Upper lobe of right lung (tissue), 1 donor: ENCODE data around the gene CASKIN2. TPM values are rescaled to one million over a fixed set of nuclear protein-coding genes. Genes with fewer than 3 reads are reported as not detected.

Source experiments
- ATAC-seq: fragments of 200-7000 bp; cut with Tn5 transposase; one replicate; pipeline ENCODE4 v1.9.1; 2020; ENCODE audit warnings: mild to moderate bottlenecking, moderate library complexity
- DNase-seq: peaks from one replicate; pipeline ENCODE4 v3.0.0-alpha.2; 2020
- H3K27ac ChIP-seq: fragments of 200-600 bp; one replicate; pipeline ENCODE4 v1.8.0; 2022
- H3K27me3 ChIP-seq: fragments of 200-600 bp; one replicate; pipeline ENCODE4 v1.8.0; 2022; ENCODE audit warnings: mild to moderate bottlenecking
- H3K36me3 ChIP-seq: fragments of 200-600 bp; one replicate; pipeline ENCODE4 v1.8.0; 2022
- H3K4me1 ChIP-seq: fragments of 200-600 bp; one replicate; pipeline ENCODE4 v1.8.0; 2022
- H3K4me3 ChIP-seq: fragments of 200-600 bp; one replicate; pipeline ENCODE4 v1.8.0; 2022; ENCODE audit warnings: mild to moderate bottlenecking
- H3K9me3 ChIP-seq: fragments of 200-600 bp; one replicate; pipeline ENCODE4 v1.8.0; 2022
- intact Hi-C: fragments of 100-400 bp; cut with DNase I; formaldehyde crosslinking; loops from one replicate; pipeline ENCODE4 v1.11.0; 2022
- total RNA-seq: library from RNA; stranded (reverse); fragmentation: NEBNext Ultra II Directional; extraction: Animal tissue kit (Norgen Biotek cat#: 25700); gene quantifications from one replicate; pipeline ENCODE4 v1.2.1, GENCODE V29; 2021
- TF ChIP-seq, protein P1 (sequence below): fragments of 200-600 bp; IDR thresholded peaks from one replicate; pipeline ENCODE4 v1.8.0; 2022; ENCODE audit warnings: antibody characterized with exemption
- donor health status: DM: no; HTN: yes; CAD: no; lungs with severe emphysema.

CASKIN2 gene
- total RNA-seq, 1 donor from 2014 or later = 101 TPM

DNA sequence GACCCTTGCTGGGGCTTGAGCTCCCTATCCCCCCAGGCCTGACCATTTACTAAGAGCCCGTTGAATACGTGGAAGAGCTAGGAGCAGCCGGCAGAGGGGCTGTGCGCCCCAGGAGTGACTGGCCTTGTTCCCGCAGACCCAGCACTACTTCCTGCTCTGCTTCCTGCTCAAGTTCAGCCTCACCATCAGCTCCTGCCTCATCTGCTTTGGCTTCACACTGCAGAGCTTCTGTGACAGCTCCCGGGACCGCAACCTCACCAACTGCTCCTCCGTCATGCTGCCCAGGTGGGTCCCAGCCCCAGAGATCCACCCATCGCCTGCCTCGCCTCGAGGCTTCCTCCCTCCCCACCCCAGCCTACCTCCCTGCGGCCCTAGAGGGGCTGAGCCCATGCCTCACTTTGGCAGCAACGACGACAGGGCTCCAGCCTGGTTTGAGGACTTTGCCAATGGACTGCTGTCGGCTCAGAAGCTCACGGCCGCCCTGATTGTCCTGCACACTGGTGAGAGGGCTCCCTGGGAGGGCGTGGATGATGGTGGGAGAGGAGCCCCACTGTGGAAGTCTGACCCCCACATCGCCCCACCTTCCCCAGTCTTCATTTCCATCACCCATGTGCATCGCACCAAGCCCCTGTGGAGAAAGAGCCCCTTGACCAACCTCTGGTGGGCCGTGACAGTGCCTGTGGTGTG, 17.2 kb downstream of the CASKIN2 start:
- ATAC-seq (no peak), DNase-seq (no peak)
- Histone ChIP-seq H3K9me3 (no peaks in the 10 kb centered on the region), H3K4me1 (no peaks in the 10 kb centered on the region), H3K36me3 (peaks cover 48% of the 10 kb centered on the region), H3K4me3 (no peak overlapping the region), H3K27ac (no peak overlapping the region), H3K27me3 (no peaks in the 10 kb centered on the region)
- intact Hi-C loops = no loop called here
- TF ChIP-seq, protein P1, sequence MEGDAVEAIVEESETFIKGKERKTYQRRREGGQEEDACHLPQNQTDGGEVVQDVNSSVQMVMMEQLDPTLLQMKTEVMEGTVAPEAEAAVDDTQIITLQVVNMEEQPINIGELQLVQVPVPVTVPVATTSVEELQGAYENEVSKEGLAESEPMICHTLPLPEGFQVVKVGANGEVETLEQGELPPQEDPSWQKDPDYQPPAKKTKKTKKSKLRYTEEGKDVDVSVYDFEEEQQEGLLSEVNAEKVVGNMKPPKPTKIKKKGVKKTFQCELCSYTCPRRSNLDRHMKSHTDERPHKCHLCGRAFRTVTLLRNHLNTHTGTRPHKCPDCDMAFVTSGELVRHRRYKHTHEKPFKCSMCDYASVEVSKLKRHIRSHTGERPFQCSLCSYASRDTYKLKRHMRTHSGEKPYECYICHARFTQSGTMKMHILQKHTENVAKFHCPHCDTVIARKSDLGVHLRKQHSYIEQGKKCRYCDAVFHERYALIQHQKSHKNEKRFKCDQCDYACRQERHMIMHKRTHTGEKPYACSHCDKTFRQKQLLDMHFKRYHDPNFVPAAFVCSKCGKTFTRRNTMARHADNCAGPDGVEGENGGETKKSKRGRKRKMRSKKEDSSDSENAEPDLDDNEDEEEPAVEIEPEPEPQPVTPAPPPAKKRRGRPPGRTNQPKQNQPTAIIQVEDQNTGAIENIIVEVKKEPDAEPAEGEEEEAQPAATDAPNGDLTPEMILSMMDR = no peak

DNA sequence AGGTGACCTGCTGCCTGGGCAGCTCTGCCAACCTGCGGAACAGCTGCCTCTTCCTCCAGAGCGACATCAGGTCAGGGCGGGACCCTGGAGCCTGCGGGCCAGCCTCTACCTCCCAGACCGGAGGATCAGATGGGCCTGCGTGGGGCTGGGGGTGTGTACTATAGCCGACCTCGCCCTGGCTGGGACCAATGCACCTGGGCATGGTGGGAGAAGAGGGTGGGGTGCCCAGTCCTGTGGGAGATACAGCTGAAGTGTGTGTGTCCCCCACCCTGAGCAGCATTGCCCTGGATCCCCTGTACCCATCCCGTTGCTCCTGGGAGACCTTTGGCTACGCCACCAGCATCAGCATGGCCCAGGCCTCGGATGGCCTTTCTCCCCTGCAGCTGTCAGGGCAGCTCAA, 19.3 kb downstream of the CASKIN2 start:
- Histone ChIP-seq H3K4me3 (no peak overlapping the region), H3K9me3 (no peaks in the 10 kb centered on the region), H3K4me1 (peaks cover under 1% of the 10 kb centered on the region), H3K27me3 (no peaks in the 10 kb centered on the region), H3K27ac (no peak overlapping the region), H3K36me3 (peaks cover 70% of the 10 kb centered on the region)
- intact Hi-C loops = no loop called here
- DNase-seq (no peak), ATAC-seq (no peak)
- TF ChIP-seq, protein P1 = no peak

DNA sequence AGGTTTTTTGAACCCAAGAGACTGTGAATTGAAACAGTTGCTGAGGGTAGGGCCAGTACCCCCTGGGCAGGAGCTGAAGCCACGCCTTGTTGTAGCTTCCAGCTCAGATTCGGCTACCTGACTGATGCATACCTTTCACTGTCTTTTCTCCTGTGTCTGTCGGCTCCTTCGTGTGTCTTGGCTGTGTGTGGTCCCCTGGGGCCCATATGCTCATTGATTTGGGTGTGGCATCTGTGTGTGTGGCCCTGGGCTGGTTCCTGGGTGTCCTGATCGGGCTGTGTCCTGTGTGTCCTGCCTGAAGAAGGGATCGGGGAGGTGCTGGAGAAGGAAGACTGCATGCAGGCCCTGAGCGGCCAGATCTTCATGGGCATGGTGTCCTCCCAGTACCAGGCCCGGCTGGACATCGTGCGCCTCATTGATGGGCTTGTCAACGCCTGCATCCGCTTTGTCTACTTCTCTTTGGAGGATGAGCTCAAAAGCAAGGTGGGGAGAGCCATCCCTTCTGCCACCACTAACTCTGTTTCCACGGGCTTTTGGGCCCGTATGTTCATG, 20.9 kb downstream of the CASKIN2 start:
- no peaks in the 10 kb centered on the region for H3K9me3 ChIP-seq
- no peak overlapping the region for H3K27ac ChIP-seq
- TF ChIP-seq, protein P1 = no peak
- ATAC-seq (no peak), DNase-seq (no peak)
- peaks cover 12% of the 10 kb centered on the region for H3K4me1 ChIP-seq
- H3K27me3 ChIP-seq = no peaks in the 10 kb centered on the region
- H3K4me3 ChIP-seq = no peak overlapping the region
- intact Hi-C loops = no loop called here
- H3K36me3 ChIP-seq = peaks cover 57% of the 10 kb centered on the region

GRCh38 chr17:75493476-75494129, 21.7 kb downstream of the CASKIN2 start:
- ATAC-seq = no peak
- H3K27ac ChIP-seq = no peak overlapping the region
- TF ChIP-seq, protein P1 = no peak
- no peak overlapping the region for H3K4me3 ChIP-seq
- H3K27me3 ChIP-seq = no peaks in the 10 kb centered on the region
- H3K4me1 ChIP-seq = peaks cover 12% of the 10 kb centered on the region
- H3K36me3 ChIP-seq = peaks cover 53% of the 10 kb centered on the region
- intact Hi-C loops = no loop called here
- DNase-seq = no peak
- H3K9me3 ChIP-seq = no peaks in the 10 kb centered on the region

DNA sequence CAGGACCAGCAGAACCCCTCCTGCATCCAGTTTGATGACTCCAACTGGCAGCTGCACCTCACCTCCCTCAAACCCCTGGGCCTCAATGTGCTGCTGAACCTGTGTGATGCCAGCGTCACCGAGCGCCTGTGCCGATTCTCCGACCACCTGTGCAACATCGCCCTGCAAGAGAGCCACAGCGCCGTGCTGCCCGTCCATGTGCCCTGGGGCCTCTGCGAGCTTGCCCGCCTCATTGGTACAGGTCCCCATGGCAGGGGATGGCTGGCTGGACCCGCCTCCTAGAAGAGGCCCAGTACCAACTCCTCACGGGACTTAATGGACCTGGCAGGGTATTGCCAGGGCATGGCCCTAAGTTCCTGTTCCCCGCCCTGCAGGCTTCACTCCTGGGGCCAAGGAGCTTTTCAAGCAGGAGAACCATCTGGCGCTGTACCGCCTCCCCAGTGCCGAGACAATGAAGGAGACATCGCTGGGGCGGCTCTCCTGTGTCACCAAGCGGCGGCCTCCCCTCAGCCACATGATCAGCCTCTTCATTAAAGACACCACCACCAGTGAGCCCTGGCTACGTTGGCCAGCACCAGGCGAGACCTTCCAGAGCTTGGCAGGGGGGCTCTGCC, 22.7 kb downstream of the CASKIN2 start:
- Histone ChIP-seq H3K27ac (no peak overlapping the region), H3K27me3 (no peaks in the 10 kb centered on the region), H3K4me3 (no peak overlapping the region), H3K36me3 (peaks cover 53% of the 10 kb centered on the region), H3K4me1 (peaks cover 18% of the 10 kb centered on the region), H3K9me3 (no peaks in the 10 kb centered on the region)
- TF ChIP-seq, protein P1 = no peak
- intact Hi-C loops = no loop called here
- DNase-seq (no peak), ATAC-seq (no peak)
